GM12878 (cell line): ENCODE results near the gene IHH. TPM values are rescaled to one million over a fixed set of nuclear protein-coding genes. Genes with fewer than 3 reads are reported as not detected.
A peak's percentile ranks its signal among the peaks of the same experiment; 100 is the strongest.

Experiments
- ATAC-seq: fragments of 200-7000 bp; cut with Tn5 transposase; 3 replicates; pipeline ENCODE4 v1.9.1; 2020; ENCODE audit warnings: mild to moderate bottlenecking, moderate library complexity
- BruUV-seq: library from RNA; stranded (reverse); fragments of 400-500 nt; replicated peaks from 2 replicates; lab custom pipeline; 2021; lab: Mats Ljungman, UMichigan
- CTCF ChIA-PET: fragments of 300-600 bp; sonication (Branson Sonifier 250); formaldehyde crosslinking; extraction: SDS; loops from one replicate; lab custom pipeline; 2021; ENCODE audit warnings: inconsistent platforms; lab: Yijun Ruan, JAX
- POLR2A ChIA-PET: fragments of 350-600 bp; formaldehyde crosslinking; extraction: SDS; loops from one replicate; lab custom pipeline; 2021; ENCODE audit warnings: inconsistent platforms; lab: Charles Lee
- RAD21 ChIA-PET: fragments of 300-600 bp; sonication (Branson Sonifier 250); formaldehyde crosslinking; loops from one replicate; lab custom pipeline; 2023; ENCODE audit warnings: antibody characterized with exemption; ENCODE audit not compliant: unreplicated experiment; lab: Charles Lee
- SMC1A ChIA-PET: fragments of 300-600 bp; sonication (Branson Sonifier 250); formaldehyde crosslinking; loops from one replicate; lab custom pipeline; 2023; ENCODE audit not compliant: unreplicated experiment, uncharacterized antibody; lab: Charles Lee
- DNase-seq: peaks from one replicate; pipeline ENCODE4 v3.0.0-alpha.2; 2011; ENCODE audit warnings: low read depth, low spot score
- FAIRE-seq: peaks from 3 replicates; lab custom pipeline; 2011; peaks lifted over from hg19 to GRCh38; lab: Jason Lieb, UNC
- H2AFZ ChIP-seq: 2 replicates; pipeline ENCODE4 v1.6.0; 2011; ENCODE audit warnings: low read depth, low read length, control low read depth; ENCODE audit not compliant: control insufficient read depth
- H3K27ac ChIP-seq: 2 replicates; pipeline ENCODE4 v1.5.1; 2011; ENCODE audit warnings: control low read depth; ENCODE audit not compliant: control insufficient read depth, insufficient read depth
- H3K27me3 ChIP-seq, 2 experiments: replicated peaks in 1 of 2; 2 replicates each; pipeline versions ENCODE4 v1.6.0 to v1.6.1; 2011; ENCODE audit warnings: low read length in 1 of 2; ENCODE audit not compliant: control insufficient read depth in 2 of 2, insufficient read depth in 2 of 2
- H3K36me3 ChIP-seq, 2 experiments: 2 replicates each; pipeline ENCODE4 v1.5.1; 2011; ENCODE audit warnings: low read length in 1 of 2; ENCODE audit not compliant: control insufficient read depth in 2 of 2, insufficient read depth in 2 of 2
- H3K4me1 ChIP-seq: 2 replicates; pipeline ENCODE4 v1.6.1; 2011; ENCODE audit warnings: mild to moderate bottlenecking, low read length, moderate library complexity, mixed read lengths; ENCODE audit not compliant: control insufficient read depth, insufficient read depth
- H3K4me2 ChIP-seq: 2 replicates; pipeline ENCODE4 v1.6.0; 2011; ENCODE audit warnings: control low read depth; ENCODE audit not compliant: control insufficient read depth, insufficient read depth
- H3K4me3 ChIP-seq: fragments of 200-600 bp; sonication (generic); 2 replicates; pipeline ENCODE4 v1.5.1; 2016
- H3K79me2 ChIP-seq: 2 replicates; pipeline ENCODE4 v1.6.0; 2011; ENCODE audit warnings: low read length; ENCODE audit not compliant: control insufficient read depth, insufficient read depth
- H3K9ac ChIP-seq: 2 replicates; pipeline ENCODE4 v1.8.0; 2011; ENCODE audit warnings: low read length, control low read depth, mixed read lengths; ENCODE audit not compliant: control insufficient read depth, insufficient read depth
- H3K9me3 ChIP-seq: replicated peaks from 3 replicates; pipeline ENCODE4 v1.5.1; 2011; ENCODE audit warnings: mild to moderate bottlenecking, low read length; ENCODE audit not compliant: control insufficient read depth, insufficient read depth
- H4K20me1 ChIP-seq: 2 replicates; pipeline ENCODE4 v1.6.0; 2011; ENCODE audit not compliant: control insufficient read depth, insufficient read depth
- ATF7 ChIP-seq: fragments of 450-650 bp; IDR thresholded peaks from 2 replicates; pipeline ENCODE4 v1.6.1; 2016; ENCODE audit warnings: low read depth, mild to moderate bottlenecking
- CTCF ChIP-seq, 3 experiments: IDR thresholded peaks in 2 of 3; conservative IDR thresholded peaks in 1 of 3; 2 replicates each; pipeline ENCODE4 v1.5.1; 2011; ENCODE audit warnings: low read depth in 3 of 3, low read length in 3 of 3, mild to moderate bottlenecking in 3 of 3, control low read depth in 2 of 3, moderate library complexity in 2 of 3, inconsistent platforms in 1 of 3, mixed read lengths in 1 of 3; ENCODE audit not compliant: control insufficient read depth in 2 of 3, insufficient read depth in 1 of 3; ENCODE audit errors: extremely low read depth in 1 of 3
- PAX5 ChIP-seq: IDR thresholded peaks from 2 replicates; pipeline ENCODE4 v1.6.1; 2011; ENCODE audit warnings: low read depth, low read length, borderline replicate concordance
- PAX8 ChIP-seq: fragments of 450-650 bp; IDR thresholded peaks from 2 replicates; pipeline ENCODE4 v1.6.1; 2017; ENCODE audit warnings: mild to moderate bottlenecking, moderate library complexity
- RAD21 ChIP-seq: IDR thresholded peaks from 2 replicates; pipeline ENCODE4 v1.6.1; 2011; ENCODE audit warnings: mild to moderate bottlenecking, low read depth, low read length, moderate library complexity; ENCODE audit not compliant: insufficient read depth
- SMC3 ChIP-seq: IDR thresholded peaks from 2 replicates; pipeline ENCODE4 v1.6.1; 2011; ENCODE audit warnings: low read length, improper control_type of control experiment, borderline replicate concordance
- YY1 ChIP-seq: IDR thresholded peaks from 2 replicates; pipeline ENCODE4 v1.6.1; 2011; ENCODE audit warnings: low read depth, mild to moderate bottlenecking, low read length
- WGBS: methylation state at CpG from one replicate; pipeline ENCODE4 v1.1.6; 2016; ENCODE audit warnings: low lambda C conversion rate; ENCODE audit not compliant: insufficient replicate concordance, insufficient coverage; ENCODE audit errors: missing lambda C conversion rate; 5-methylcytosine and 5-hydroxymethylcytosine counted together
- in situ Hi-C: fragments of 300-500 bp; cut with MboI; formaldehyde crosslinking; loops from 9 replicates; pipeline ENCODE4 v1.14.3; 2018; ENCODE audit warnings: mixed read lengths
- intact Hi-C: fragments of 100-400 bp; cut with micrococcal nuclease; formaldehyde crosslinking; loops from one replicate; pipeline ENCODE4 v1.14.2; 2022; ENCODE audit not compliant: unreplicated experiment
- polyA plus RNA-seq, 11 experiments: library from polyadenylated mRNA; depleted of rRNA in 4 of 11; unstranded in 6 of 11; stranded (reverse) in 5 of 11; fragments of >200 nt; fragmentation: Nextera tagmentation in 4 of 11; fragmentation: Illumina TruSeq in 1 of 11; extraction: Ambion mirVana in 4 of 11; extraction: Trizol in 1 of 11; gene quantifications; 1 replicate in 1 of 11; 2 replicates in 10 of 11; pipeline versions ENCODE4 v1.2.1 to v1.2.3, GENCODE V29; 2011 to 2016; ENCODE audit warnings: inconsistent platforms in 2 of 11, missing spikeins in 2 of 11, low read depth in 1 of 11
- total RNA-seq, 4 experiments: library from RNA; depleted of rRNA in 3 of 4; stranded (reverse); fragments of >200 nt in 3 of 4; fragmentation: Illumina TruSeq in 1 of 4; extraction: Trizol in 1 of 4; gene quantifications; 2 replicates each; pipeline versions ENCODE4 v1.2.1 to v1.2.3, GENCODE V29; 2013 to 2021

IHH gene
- total and polyA plus RNA-seq, 10 of the 15 experiments (the other 5 are each of a cell fraction or from before 2014, with no cell fraction given), result 0.04 TPM; not detected in 9

GRCh38 chr2:219029829-219030165 lies 30.9 kb downstream of the IHH start:
- FAIRE-seq (peak; percentile 93), ATAC-seq (peak; percentile 97), DNase-seq (no peak)
- in situ Hi-C loops (no loop called here), intact Hi-C loops (loop anchor here (1.0 kb wide), 2 partner anchors 90 to 126 kb away; no protein-coding TSS in a partner anchor)
- RAD21 ChIA-PET, result interaction anchor here (0.6 to 3.1 kb wide), 14 partner anchors 11 to 153 kb away, joined by 3 to 41 read pairs (median 4); no protein-coding TSS in a partner anchor
- CTCF ChIA-PET, result interaction anchor here (0.6 to 6.6 kb wide), 48 partner anchors 9 to 265 kb away, joined by 3 to 100 read pairs (median 4); partner anchors contain the start of genes DNAJB2 and IHH
- TF ChIP-seq CTCF (IDR thresholded peaks at IDR 0.05 in 2 of 3, conservative IDR thresholded peaks at IDR 0.05 in 1 of 3; ENCODE audit: control insufficient read depth in 2 of 3, extremely low read depth in 1 of 3, insufficient read depth in 1 of 3, low read depth in 3 of 3, low read length in 3 of 3), result peak; percentile 92 to 98 (median 93)
- TF ChIP-seq RAD21, result peak; percentile 82
- no peak for TF ChIP-seq ATF7
- TF ChIP-seq PAX8, result no peak
- TF ChIP-seq PAX5, result 0 out of 2 replicates have a peak, but pooled peaks have one; percentile 60
- peak; percentile 37; the same call in 1 of the 2 replicates for TF ChIP-seq YY1
- TF ChIP-seq SMC3, result peak; percentile 80
- no peaks in the 10 kb centered on the region; a peak in 2 of 4 replicates for H3K27me3 ChIP-seq
- POLR2A ChIA-PET, result no interaction called here
- SMC1A ChIA-PET, result interaction anchor here (0.7 to 2.5 kb wide), 6 partner anchors 44 to 128 kb away, joined by 3 to 21 read pairs (median 8); no protein-coding TSS in a partner anchor
- H2AFZ ChIP-seq, result no peak overlapping the region
- H3K9ac ChIP-seq, result no peak overlapping the region
- no TSS peak for BruUV-seq
- WGBS, result 33% methylated on average over 9 of the region's 9 CpGs
- H3K79me2 ChIP-seq, result no peaks in the 10 kb centered on the region
- H3K27ac ChIP-seq, result no peak overlapping the region
- H4K20me1 ChIP-seq, result no peaks in the 10 kb centered on the region
- no peak overlapping the region for H3K4me2 ChIP-seq
- no peaks in the 10 kb centered on the region for H3K36me3 ChIP-seq
- H3K4me3 ChIP-seq, result no peak overlapping the region
- H3K4me1 ChIP-seq, result no peaks in the 10 kb centered on the region
- H3K9me3 ChIP-seq, result no peaks in the 10 kb centered on the region
